NCI-H748 (cell line): ENCODE measurements around the gene ALOX12B.
"Not testable (repeated sequence)": the region's sequence is repeated elsewhere in the genome, so short reads cannot be mapped to it uniquely, and the experiment has no call there.

Experiments used
- DNase-seq: peaks from one replicate; lab custom pipeline; 2025; ENCODE audit not compliant: unreplicated experiment; lab: John Stamatoyannopoulos, UW

Gene ALOX12B

DNA sequence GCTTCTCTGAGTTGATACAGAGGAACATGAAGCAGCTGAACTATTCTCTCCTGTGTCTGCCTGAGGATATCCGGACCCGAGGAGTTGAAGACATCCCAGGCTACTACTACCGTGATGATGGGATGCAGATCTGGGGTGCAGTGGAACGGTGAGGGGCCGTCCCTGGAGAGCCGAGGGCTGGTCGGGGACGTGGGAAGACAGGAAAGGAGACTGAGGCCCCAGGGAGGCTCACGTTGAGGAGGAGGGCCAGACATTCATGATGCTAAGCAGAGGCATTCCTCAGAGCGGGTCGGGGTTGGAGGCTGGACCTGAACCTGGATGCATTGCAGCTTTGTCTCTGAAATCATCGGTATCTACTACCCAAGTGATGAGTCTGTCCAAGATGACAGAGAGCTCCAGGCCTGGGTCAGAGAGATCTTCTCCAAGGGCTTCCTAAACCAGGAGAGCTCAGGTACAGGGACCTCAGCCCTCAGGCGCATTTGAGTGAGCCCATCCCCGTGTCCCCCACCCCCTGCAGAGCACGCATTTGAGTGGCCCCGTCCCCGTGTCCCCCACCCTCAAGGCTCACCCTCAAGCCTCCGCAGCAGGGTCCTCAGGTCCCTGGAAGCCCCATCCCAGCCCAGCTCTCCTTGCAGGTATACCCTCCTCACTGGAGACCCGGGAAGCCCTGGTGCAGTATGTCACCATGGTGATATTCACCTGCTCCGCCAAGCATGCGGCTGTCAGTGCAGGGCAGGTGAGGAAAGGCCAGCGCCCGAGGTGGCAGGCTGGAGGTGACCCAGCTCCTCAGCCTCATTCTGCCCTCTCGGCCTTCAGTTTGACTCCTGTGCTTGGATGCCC lies 40.4 kb downstream of the ALOX12B start:
- DNase-seq: no peak

DNA sequence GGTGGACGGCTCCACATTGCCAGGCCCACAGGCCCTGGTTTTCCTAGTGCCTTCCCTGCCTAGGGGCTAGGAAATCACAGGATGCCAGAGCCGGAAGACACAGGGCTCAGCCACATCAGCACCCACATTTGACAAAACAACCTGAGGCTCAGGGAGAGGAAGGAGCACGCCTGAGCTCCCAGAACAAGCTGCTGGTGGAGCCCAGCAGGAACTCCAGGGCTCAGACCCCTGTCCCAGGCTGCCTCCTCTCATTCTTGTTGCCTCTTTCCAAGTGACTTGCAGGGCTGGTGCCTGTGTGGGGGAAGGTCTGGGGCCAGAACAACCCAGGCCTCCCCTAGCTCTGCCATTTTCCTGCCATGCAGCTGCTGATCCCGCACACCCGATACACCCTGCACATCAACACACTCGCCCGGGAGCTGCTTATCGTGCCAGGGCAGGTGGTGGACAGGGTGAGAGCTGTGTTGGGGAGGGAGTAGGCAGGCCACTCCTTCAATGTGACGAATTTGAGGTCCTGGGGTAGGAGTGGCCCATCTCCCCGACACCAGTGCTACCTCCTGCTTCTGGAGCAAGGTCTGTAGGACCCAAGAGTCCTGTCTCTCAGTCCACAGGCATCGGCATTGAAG lies 41.1 kb downstream of the ALOX12B start:
- DNase-seq: no peak

DNA sequence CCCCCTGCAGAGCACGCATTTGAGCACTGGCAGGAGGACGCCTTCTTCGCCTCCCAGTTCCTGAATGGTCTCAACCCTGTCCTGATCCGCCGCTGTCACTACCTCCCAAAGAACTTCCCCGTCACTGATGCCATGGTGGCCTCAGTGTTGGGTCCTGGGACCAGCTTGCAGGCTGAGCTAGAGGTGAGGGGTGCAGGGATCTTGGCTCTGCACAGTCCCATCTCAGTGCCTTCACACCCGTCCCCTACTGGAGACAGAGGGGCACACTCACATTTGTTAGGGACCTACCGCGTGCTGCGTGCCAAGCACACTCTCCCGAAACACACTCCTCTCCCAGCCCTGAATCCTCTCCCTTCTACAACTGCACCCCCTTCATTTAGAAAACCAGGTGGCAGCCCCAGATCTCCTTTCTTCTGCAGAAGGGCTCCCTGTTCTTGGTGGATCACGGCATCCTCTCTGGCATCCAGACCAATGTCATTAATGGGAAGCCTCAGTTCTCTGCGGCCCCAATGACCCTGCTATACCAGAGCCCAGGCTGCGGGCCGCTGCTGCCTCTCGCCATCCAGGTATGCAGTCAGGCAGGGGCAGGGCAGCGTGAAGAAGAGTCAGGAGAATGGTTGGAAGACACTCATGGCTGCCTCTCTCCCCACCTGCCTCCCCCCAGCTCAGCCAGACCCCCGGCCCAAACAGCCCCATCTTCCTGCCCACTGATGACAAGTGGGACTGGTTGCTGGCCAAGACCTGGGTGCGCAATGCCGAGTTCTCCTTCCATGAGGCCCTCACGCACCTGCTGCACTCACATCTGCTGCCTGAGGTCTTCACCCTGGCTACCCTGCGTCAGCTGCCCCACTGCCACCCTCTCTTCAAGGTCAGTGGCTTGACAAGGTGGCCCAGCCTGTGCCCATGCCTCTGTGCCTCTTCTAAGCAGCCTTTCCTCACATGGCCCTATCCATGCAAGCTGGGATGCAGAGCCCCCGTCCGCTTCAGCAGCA lies 42.4 kb downstream of the ALOX12B start:
- DNase-seq: no peak

DNA sequence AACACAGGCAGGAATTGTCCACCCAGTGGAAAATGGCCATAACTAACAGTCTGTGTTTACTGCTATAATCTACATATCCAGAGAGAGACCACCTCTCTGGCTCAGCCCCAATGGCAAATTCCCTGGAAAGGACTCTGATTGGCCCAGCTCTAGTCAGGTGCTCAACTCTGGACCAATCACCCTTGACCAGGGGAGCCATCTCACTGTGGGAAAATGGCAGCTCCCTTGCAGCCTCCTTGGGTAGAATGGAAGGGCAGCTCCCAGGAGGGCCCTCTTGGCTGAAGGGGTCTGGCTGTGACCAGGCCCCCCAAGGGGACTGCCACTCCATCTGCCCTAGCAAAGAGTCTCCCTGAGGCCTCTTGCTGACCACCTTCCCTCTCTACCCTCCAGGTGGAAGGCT lies 45.5 kb downstream of the ALOX12B start:
- DNase-seq: no peak

DNA sequence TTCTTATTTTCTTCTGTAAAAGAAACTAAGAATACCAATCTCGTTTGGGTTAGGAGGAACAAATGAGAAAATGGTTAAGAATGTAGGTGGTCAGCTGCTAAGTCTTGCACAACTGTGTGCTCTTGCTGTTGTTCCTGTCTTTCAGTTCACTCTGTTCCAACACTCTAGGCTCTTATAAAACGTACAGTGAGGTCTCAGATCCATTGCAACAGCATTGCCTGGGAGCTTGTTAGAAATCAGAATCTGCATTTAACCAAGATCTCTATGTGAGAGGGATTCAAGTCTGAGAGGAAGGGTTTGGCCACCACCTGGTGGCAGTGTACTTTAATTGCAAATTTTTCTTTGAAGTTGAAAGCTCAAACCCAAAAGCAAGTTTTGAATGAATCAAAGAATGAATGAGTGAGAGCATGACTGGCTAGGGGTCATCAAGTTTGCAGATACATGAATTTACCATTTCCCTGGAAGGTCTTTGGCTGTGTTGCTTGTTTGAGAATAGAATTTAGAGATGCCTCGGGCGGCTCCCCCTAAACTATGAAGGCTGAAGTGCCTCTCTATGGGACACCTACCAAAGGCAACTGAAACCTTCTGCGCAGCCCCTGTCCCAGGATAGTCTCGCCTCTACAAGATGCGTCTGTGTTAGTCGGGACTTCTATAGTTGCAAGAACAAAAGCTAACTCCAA lies 46.1 kb downstream of the ALOX12B start:
- peak; percentile 72 for DNase-seq

DNA sequence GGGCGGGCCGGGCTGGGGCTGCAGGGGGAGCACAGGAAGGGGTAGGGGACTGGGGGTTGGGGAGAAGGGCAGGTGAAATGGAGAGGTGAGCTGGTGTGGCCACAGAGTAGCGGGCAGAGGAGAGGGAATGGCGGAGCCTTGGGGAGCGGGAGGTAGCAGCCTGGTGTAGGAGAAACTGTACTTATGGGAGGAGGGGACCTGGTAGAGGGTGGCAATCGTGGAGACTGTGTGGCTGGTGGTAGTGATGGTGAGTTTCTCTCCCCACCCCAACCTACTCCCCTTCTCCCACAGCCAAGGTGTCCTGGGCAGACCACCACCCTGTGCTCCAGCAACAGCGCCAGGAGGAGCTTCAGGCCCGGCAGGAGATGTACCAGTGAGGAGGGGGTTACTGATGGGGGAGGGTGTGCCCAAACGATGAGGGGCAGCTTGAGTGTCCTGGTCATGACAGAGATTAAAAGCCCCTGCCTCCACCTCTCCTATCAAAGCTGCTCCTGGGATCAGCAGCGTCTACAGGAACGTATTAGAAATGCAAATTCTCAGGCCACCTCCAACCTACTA lies 47.8 kb downstream of the ALOX12B start:
- DNase-seq: no peak

DNA sequence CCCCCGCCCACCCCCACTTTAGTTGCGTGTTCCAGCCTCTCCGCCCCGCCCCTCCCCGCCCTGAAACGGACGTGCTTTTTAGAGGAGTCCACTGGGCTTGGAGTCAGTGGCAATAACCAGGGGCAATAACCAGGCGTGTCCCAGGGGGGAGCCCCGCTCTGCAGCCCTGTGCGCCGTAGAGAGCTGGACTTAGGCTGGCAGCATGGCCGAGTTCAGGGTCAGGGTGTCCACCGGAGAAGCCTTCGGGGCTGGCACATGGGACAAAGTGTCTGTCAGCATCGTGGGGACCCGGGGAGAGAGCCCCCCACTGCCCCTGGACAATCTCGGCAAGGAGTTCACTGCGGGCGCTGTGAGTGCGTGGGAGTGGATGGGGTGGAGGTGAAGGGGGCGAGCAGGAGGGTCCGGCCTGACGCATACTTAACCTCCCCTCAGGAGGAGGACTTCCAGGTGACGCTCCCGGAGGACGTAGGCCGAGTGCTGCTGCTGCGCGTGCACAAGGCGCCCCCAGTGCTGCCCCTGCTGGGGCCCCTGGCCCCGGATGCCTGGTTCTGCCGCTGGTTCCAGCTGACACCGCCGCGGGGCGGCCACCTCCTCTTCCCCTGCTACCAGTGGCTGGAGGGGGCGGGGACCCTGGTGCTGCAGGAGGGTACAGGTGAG lies 48.4 kb downstream of the ALOX12B start, which contains the start of gene ALOX15B:
ALOX15B (plus strand) TSS at position 106 of the 657 bp plus-strand sequence; CDS start at position 203, 97 bp downstream.
- no peak for DNase-seq

DNA sequence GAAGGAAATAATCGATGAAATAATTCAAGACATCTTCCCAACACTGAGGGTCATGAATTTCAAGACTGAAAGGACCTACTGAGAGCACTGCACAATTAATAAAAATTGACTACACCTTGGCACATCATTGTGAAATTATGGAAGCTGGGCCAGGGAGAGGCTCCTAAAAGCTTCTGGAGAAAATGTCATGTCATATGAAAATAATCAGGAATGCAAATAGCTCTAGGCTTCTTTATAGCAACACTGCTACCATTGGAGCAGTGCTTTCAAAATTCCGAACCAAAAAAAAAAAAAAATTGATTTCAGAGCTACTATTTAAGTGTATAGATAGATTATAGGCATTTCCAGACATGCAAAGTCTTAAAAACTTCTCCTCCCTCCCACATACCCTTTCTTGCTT lies 55.1 kb downstream of the ALOX12B start:
- no peak for DNase-seq

DNA sequence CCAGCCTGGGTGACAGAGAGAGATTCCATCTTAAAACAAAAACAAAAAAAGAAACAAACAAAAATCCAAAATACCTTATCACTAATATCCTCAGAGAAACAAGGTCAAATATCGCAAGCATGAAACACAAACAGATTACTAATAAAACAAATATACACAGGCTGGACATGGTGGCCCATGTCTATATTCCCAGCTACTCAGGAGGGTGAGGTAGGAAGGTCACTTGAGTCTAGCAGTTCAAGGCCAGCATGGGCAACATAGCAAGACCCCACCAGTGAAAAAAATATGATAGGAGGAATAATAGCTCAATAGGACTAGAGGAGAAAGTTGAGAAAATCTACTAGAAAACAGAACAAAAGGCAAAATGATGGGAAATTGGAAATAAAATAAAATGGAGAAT lies 55.6 kb downstream of the ALOX12B start:
- no peak for DNase-seq

DNA sequence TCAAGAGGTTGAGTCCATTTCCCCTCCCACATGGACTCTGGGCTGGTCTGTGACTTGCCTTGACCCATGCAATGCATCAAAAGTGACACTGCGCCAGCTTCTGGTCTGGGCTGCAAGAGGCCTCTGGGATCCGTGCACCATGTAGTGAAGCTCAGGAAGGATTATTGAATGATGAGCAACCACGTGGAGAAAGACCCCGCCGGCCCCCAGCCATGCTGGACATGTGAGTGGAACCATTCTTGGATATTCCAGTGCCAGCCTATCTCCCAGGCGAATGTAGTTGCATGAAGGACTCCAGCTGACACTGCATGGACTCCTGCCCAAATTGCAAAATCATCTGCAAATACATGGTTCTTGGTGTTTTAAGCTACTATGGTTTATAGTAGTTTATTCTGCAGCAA lies 56.3 kb downstream of the ALOX12B start:
- no peak for DNase-seq

DNA sequence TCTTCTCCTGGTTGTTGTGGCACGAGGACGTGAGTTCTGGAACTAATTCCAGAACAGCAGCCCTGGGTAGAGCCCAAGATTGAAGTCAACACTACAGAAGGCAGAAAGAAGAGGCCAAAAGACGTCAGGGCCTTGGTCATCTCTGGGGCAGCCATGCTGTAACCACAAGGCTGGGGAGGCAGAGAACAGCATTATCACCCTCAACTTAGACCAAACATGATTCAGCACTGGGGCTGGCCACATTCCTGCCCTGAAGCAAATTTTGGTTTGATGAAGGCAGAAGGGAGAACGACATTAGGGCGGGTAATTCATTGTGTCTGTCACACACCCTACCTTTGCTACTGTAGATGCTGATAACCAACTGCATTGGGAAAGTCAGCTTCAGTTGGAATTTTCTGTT lies 58.4 kb downstream of the ALOX12B start:
- DNase-seq: no peak

DNA sequence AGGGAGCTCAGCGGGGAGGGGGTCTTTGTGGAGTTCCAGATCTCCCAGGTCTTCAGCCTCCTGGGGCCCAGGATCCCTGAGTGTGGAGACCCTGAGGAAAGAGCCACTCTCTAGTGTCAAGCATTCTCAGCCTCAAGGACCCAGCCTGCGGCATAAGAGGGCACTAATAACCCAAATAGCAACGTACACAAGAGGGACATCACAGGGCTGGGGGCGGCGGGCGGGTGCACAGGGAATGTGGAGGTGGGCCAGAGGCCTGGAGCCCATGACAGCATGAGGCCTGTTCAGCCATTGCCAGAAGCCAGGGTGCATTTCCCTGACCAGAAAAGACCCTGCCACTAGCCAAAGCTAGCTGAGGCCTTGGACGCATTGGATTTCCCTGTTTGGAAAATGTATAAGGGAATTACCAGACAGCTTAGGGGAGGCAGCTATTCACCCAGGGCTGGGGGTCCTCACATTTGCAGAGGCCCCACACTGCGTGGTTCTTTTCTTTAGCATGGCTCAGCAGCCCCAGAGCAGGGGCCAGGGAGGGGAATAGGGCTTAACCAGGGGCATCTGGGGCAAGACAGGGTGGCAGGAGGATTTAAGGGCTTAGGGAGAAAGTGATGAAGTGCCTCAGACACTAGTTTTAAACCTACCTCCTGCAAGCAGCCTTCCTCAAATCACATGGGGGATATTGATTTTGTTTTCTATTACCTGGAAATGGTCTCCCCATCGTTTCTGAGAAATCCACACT lies 62.2 kb downstream of the ALOX12B start:
- no peak for DNase-seq

DNA sequence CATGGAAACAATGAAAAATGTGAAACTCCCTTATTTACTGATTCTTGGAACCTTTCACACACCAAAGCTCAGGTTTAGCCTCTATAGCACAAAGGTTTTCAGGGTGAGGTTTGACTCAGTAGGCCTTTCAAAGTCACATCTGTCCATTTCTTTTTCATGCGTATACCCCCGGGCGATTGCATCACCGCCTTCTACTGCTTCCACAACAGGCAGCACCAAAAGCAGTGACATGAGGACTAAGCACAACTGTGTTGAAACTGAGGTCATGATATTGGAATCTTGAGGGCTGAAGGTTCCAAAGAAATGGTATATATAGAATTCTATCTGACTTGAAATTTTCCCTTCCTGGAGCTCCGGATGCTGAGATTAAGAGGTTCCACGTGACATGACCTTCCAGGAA lies 63.4 kb downstream of the ALOX12B start:
- DNase-seq: not testable (repeated sequence)
